ENCODE measurements around the gene SSC5D.

The SSC5D gene

GRCh38 chr19:55535173-55535964 lies 47.1 kb downstream of the SSC5D start:
- no peak for DNase-seq (ENCODE audit: low read depth in 2 of 3, low spot score in 2 of 3)

DNA sequence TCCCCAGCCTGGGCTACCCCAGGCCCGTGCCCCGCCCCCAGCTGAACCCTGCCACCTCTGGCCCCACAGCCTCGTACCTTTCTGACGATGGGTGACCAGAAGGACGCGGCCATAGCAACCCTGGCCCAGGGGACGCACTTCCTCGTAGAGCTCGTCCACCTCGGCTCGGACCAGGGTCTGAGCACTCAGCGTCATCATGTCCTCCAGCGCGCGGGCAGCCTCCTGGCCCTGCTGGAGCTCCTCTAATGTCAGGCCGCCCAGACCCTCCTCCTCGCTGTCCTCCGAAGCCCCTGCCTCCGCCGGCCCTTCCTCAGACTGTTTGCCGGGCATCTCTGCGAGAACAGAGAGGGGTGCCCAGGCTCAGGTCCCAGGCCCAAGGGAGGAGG lies 47.7 kb downstream of the SSC5D start:
- DNase-seq (ENCODE audit: low read depth in 2 of 3, low spot score in 2 of 3), result no peak

GRCh38 chr19:55536366-55536765 lies 48.1 kb downstream of the SSC5D start:
- no peak for DNase-seq (ENCODE audit: low read depth in 2 of 3, low spot score in 2 of 3)

DNA sequence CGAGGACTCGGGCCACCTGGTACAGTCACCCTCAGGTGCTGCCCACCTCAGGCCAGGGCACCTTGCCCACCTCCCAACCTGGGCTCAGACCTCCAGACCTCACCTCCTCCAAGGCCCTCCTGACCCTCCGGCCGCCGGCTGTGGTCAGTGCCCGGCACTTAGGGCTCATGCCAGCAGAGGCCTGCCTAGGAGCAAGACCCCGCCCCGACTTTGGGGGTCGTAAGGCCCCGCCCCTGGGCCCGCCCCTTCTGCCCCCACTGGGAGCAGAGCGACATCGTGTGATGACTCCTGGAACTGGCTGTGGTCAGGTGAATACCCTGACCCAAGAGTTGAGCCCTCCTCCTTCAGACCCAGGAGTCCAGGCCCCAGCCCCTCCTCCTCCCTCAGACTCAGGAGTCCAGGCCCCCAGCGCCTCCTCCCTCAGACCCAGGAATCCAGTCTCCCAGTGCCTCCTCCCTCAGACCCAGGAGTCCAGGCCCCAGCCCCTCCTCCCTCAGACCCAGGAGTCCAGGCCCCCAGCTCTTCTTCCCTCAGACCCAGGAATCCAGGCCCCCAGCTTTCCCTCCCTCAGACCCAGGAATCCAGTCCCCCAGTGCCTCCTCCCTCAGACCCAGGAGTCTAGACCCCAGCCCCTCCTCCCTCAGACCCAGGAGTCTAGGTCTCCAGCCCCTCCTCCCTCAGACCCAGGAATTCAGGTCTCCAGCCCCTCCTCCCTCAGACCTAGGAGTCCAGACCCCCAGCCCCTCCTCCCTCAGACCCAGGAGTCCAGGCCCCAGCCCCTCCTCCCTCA lies 48.9 kb downstream of the SSC5D start, which contains the start of gene SBK2:
SBK2 (minus strand) TSS at position 183 of the 790 bp plus-strand sequence. CDS start 839 bp downstream, outside the sequence.
- no peak for DNase-seq (ENCODE audit: low read depth in 2 of 3, low spot score in 2 of 3)

- no peak for DNase-seq (ENCODE audit: low read depth in 2 of 3, low spot score in 2 of 3)
Measured at GRCh38 chr19:55537741-55538111, 49.5 kb downstream of the SSC5D start.

GRCh38 chr19:55538132-55538531 lies 49.9 kb downstream of the SSC5D start:
- DNase-seq (ENCODE audit: low read depth in 2 of 3, low spot score in 2 of 3), result no peak

DNA sequence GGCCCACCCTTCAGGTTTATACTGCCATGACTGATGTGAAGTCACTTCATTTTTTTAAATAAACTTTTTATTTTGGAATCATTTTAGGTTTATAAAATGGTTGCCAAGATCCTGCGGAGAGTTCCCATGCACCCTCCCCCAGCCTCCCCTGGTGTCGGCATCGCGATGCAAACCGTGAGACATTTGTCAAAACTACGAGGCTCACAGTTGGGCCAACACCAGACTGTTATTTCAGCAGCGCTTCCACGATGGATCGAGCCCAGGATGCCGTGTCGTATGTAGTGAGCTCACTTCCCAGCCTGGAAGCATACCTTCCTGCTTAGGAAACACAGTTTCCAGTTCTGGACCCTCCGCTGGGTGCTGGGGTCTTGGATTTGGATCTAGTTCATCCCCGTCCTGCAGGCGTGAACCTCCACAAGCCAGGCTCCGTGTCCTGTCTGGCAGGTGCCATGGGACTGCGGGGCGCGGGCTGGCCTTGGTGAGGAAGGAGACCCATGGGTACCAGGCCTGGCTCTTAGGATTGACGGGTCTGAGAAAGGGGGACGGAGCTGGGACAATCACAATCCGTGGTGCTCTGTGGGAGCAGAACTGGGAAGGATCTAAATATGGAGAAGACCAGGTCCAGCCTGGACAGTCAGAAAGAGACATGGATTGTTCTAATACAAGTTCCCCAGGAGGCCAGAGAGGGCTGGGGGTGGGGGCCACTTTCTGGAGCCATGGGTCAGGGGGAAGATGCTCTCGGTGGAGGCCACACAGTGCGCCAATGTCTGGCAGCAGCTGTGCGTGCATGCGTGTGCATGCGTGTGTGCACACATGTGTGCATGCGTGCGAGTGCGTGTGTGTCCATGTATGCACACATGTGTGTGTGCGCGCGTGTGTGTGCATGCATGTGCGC lies 51.1 kb downstream of the SSC5D start:
- DNase-seq (ENCODE audit: low read depth in 2 of 3, low spot score in 2 of 3), result no peak

DNA sequence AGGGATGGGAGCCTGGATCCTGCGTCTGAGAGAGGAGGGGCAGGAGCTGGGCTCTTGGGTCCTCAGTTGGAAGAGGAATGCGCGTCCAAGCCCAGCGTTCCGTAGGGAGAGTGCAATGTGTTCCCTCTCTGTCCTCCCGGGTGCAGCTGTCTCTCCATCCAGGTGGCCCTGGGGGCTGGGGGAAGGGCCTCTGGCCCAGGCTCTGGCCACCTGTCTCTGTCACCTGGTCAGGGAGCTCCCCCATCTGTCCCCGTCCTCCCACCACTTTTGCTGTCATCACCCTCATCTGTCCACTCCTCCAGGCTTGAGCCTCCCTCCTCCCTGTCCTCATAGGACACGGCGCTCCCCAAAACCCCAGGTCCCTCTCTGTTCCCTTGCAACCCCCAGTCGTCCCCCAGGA lies 52.4 kb downstream of the SSC5D start:
- no peak for DNase-seq (ENCODE audit: low read depth in 2 of 3, low spot score in 2 of 3)

DNA sequence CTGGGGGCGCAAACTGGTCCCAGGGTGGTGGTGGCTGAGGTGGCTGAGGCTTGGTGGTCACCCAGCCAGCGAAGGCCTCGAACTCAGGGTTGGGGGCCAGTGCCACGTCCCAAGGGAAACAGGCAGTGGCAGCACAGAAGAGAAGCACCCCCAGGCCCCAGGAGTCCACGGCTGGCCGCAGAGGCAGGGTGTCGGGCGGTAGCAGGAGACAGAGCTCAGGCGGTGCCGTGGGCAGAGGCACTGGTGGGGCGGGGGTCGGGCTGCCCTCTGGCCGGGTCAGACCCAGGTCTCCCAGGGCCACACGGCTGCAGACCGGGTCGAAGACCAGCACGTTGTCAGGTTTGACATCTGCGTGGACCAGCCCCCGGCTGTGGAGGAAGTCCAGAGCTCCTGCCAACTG lies 52.9 kb downstream of the SSC5D start:
- DNase-seq (ENCODE audit: low read depth in 2 of 3, low spot score in 2 of 3), result no peak

DNA sequence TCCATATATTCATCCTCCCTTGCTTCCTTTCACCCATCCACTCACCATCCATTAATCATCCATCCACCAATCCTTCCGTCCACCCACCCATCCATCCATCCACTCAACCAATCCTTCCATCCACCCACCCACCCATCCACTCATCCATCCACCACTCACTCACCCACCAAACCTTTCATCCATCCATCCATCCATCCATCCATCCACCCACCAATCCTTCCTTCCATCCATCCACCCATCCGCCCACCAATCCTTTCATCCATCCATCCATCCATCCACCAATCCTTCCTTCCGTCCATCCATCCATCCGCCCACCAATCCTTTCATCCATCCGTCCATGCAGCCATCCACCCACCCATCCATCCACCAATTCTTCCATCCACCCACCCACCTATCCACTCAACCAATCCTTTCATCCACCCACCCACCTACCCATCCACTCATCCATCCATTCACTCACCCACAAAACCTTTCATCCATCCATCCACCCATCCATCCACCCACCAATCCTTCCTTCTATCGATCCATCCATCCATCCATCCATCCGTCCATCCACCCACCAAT lies 54.1 kb downstream of the SSC5D start:
- no peak for DNase-seq (ENCODE audit: low read depth in 2 of 3, low spot score in 2 of 3)

DNA sequence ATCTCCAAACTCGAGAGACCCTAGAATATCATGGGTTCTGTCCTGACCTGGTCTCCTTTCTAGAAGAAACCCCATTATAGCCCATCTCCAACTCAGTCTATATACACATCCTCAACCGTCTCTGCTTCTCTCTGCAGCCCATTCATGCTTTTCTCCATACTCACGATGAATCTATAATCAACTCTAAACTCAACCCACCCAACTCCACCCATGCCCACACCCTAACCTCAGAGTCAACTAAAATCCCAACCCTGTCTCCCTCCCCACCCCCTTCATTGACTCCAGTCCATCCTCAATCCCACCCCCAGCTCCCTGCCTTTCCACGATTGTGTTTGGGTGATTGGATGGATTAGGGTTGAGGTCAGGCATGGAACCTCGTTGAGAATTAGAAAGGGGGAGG lies 55.3 kb downstream of the SSC5D start:
- no peak for DNase-seq (ENCODE audit: low read depth in 2 of 3, low spot score in 2 of 3)

- no peak for DNase-seq (ENCODE audit: low read depth in 2 of 3, low spot score in 2 of 3)
Measured at GRCh38 chr19:55544014-55544413, 55.8 kb downstream of the SSC5D start.

- no peak for DNase-seq (ENCODE audit: low read depth in 2 of 3, low spot score in 2 of 3)
Measured at GRCh38 chr19:55544776-55545439, 56.7 kb downstream of the SSC5D start.

DNA sequence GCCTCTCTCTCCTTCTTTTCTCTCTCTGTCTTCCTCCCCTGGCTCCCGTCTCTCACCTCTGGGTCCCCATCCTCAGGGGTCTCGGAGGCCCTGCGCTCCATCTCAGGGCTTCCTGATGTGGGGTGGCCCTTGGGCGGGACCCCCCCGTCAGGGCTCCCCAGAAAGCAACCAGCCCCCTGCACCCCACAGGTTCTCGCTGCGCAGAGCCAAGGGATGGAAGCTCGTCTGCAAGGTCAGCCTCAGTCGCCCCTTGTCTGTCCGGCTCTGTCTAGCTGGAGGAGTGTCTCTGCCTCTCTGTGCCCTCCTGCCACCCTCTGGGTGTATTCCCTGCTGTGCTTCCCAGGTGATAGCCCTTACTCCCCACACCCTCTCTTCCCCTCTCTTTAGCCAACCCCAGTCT lies 57.2 kb downstream of the SSC5D start, which contains the start of gene SBK3:
SBK3 (minus strand) TSS at position 101 of the 400 bp plus-strand sequence; CDS start at position 101, 0 bp downstream.
- no peak for DNase-seq (ENCODE audit: low read depth in 2 of 3, low spot score in 2 of 3)

DNA sequence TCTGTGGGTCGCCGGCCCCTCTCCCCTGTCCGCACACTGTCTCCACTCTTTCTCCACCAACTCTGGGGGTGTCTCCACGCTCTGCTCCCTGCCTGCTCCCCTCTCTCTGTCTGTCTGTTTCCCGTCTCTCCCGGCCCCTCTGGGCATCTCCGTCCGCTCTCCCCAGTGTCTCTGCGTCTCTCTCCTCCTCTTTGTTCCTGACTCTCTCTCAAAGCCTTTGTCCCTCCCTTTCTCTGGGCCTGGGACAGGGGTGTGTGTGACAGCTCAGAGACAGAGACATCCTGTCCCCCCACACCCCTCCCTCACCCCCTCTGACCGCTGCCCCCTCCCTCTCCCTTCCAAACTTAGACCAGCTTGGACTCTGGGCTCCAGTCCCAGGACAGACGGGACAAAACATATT lies 57.8 kb downstream of the SSC5D start:
- DNase-seq (ENCODE audit: low read depth in 2 of 3, low spot score in 2 of 3), result no peak

- no peak for DNase-seq (ENCODE audit: low read depth in 2 of 3, low spot score in 2 of 3)
Measured at GRCh38 chr19:55546822-55547614, 58.8 kb downstream of the SSC5D start.

DNA sequence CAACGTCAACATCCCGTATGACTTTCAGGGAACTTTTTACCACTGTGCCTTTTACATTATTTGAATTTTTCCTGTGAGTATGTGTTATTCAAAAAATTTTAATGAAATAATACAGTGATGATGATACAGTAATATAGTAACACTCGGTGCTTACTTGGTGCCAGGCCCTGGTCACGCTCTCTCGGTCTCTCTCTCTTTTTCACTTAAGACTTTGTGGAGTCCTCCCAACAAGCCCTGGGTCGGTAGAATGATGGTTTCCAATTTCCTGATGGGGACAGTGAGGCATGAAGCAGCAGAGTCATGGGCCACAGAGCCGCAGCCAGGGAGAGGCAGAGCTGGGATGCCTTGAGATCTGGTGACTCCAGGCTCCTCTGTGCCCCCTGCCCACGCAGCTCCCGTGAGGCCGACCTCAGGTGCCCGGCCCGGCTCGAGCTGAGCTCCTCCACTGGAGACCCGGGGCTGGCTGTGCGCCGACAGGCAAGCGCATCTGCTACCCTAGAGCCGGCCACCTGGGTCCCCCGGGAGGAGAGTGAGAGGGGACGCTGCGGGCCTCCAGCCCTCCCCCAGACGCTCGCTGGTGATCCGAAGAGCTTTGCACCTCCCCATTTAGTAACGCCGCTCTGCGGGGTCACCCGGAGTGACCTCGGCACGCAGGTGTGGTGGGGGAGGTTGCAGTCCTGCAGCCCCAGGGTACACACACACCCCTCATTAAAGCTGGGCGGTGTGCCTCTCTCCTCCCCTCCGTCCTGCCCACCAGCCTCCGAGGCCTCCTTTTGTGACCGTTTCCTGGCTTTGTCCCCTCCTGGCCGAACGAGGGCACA lies 61.5 kb downstream of the SSC5D start:
- DNase-seq (ENCODE audit: low read depth in 2 of 3, low spot score in 2 of 3), result no peak

DNA sequence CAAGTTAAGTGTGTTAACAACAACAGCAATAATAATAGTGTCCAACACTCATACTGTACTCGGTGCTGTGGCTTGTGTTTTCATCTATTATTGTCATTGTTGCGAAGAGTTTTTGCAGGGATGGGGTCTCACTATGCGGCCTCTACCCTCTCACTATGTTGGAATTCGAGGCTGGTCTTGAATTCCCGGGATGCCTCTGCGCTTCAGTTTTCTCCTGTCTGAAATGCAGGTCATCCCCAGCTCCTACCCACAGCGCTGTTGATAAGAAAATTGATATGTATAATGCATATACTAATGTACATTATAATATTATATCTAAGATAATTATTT lies 62.0 kb downstream of the SSC5D start:
- DNase-seq (ENCODE audit: low read depth in 2 of 3, low spot score in 2 of 3), result no peak

GRCh38 chr19:55552206-55552605 lies 64.0 kb downstream of the SSC5D start:
- DNase-seq (ENCODE audit: low read depth in 2 of 3, low spot score in 2 of 3), result no peak

All from activated CD8-positive, alpha-beta memory T cell treated with anti-CD3 and anti-CD28 coated beads for 48 hours (primary cell).